ENCODE results near the gene WASL.

WASL gene

DNA sequence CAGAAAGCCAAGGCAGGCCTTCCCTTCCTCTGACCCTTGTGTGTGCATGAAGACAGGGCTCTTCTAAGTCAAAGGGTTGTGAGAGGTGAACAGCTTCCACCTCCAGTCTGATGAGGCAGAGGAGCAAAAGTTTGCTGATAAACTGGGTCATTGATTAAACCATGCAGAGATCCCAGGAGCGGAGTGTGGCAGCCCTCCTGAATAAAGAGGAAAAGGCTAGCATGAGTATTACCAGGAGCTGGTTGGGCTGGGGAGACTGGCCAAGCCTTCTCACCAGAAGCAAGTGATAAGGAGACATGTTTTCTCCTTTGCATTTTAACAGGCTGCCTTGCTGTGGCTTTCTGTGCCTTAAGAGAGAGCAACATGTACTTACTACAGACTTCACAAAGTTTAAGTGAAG, 82.9 kb downstream of the WASL start:
- H3K4me3 ChIP-seq (ENCODE audit: insufficient read depth, low read depth, low read length, poor library complexity, severe bottlenecking), result no peak overlapping the region
- DNase-seq, result no peak

DNA sequence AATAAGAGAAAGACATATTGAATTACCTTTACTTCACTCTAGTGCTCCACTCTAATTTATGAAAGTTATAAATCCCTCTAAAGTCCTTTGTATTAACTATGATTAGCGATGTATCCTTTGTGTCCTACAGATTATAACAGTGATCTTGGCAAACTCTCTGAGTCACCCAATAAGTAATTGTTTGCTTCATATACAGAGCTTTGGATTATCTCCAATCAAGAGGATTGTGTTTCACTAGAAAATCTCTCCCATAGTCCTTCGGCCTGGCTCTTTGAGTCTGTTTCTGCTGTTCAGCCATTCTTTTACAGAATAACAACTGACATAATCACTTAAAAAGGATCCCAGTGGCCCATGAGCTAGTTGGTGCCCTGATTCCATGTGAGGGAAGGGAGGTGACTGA, 83.6 kb downstream of the WASL start:
- H3K9me3 ChIP-seq (ENCODE audit: control insufficient read depth, low read length), result no peaks in the 10 kb centered on the region
- DNase-seq, result no peak

More for the DNA sequence above, 82.9 kb downstream of the WASL start:
- Histone ChIP-seq H3K9me3 (ENCODE audit: control insufficient read depth, low read length) (no peaks in the 10 kb centered on the region), H3K27ac (ENCODE audit: insufficient read depth, low read length, poor library complexity, severe bottlenecking) (no peak overlapping the region), H3K27me3 (replicated peaks; ENCODE audit: control insufficient read depth, insufficient read depth, low read length, poor library complexity, severe bottlenecking) (no peaks in the 10 kb centered on the region), H3K36me3 (ENCODE audit: control insufficient read depth, insufficient read depth, low read length) (no peaks in the 10 kb centered on the region), H3K4me1 (ENCODE audit: control insufficient read depth, insufficient read depth, low read length, poor library complexity, severe bottlenecking) (no peaks in the 10 kb centered on the region)

DNA sequence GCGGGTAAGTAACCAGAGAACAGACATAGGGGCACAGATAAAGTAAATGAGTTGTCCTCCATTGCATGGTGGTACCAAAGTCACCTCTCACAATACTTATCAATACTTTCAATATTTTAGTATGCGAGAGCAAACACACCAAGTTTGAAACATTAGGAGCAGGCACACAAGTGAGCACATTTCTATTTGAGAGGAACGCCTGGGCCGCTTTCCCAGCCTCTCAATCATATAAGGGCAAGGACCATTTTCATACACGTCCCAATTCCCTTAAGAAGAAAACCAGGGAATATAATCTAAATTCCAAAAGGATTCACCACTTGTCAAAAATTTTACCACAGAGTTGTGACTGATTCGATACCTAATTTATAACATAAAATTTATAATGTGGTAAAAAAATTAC, 85.6 kb downstream of the WASL start:
- H3K4me3 ChIP-seq (ENCODE audit: insufficient read depth, low read depth, low read length, poor library complexity, severe bottlenecking), result no peak overlapping the region
- H3K9me3 ChIP-seq (ENCODE audit: control insufficient read depth, low read length), result no peaks in the 10 kb centered on the region
- no peak for DNase-seq
- H3K27ac ChIP-seq (ENCODE audit: insufficient read depth, low read length, poor library complexity, severe bottlenecking), result no peak overlapping the region
- no peaks in the 10 kb centered on the region for H3K36me3 ChIP-seq (ENCODE audit: control insufficient read depth, insufficient read depth, low read length)
- no peaks in the 10 kb centered on the region for H3K4me1 ChIP-seq (ENCODE audit: control insufficient read depth, insufficient read depth, low read length, poor library complexity, severe bottlenecking)
- H3K27me3 ChIP-seq (replicated peaks; ENCODE audit: control insufficient read depth, insufficient read depth, low read length, poor library complexity, severe bottlenecking), result no peaks in the 10 kb centered on the region

More for the DNA sequence above, 83.6 kb downstream of the WASL start:
- no peak overlapping the region for H3K27ac ChIP-seq (ENCODE audit: insufficient read depth, low read length, poor library complexity, severe bottlenecking)
- H3K4me1 ChIP-seq (ENCODE audit: control insufficient read depth, insufficient read depth, low read length, poor library complexity, severe bottlenecking), result no peaks in the 10 kb centered on the region
- no peaks in the 10 kb centered on the region for H3K27me3 ChIP-seq (replicated peaks; ENCODE audit: control insufficient read depth, insufficient read depth, low read length, poor library complexity, severe bottlenecking)
- no peak overlapping the region for H3K4me3 ChIP-seq (ENCODE audit: insufficient read depth, low read depth, low read length, poor library complexity, severe bottlenecking)
- no peaks in the 10 kb centered on the region for H3K36me3 ChIP-seq (ENCODE audit: control insufficient read depth, insufficient read depth, low read length)

DNA sequence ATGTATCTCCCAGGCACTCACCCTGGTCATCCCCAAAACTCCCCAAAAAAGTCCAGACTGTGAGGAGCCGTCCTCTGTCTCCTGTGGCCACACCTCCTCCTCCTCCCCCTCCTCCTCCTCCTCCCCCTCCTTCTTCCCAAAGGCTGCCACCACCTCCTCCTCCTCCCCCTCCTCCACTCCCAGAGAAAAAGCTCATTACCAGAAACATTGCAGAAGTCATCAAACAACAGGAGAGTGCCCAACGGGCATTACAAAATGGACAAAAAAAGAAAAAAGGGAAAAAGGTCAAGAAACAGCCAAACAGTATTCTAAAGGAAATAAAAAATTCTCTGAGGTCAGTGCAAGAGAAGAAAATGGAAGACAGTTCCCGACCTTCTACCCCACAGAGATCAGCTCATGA, 86.0 kb downstream of the WASL start:
- no peak overlapping the region for H3K27ac ChIP-seq (ENCODE audit: insufficient read depth, low read length, poor library complexity, severe bottlenecking)
- no peaks in the 10 kb centered on the region for H3K4me1 ChIP-seq (ENCODE audit: control insufficient read depth, insufficient read depth, low read length, poor library complexity, severe bottlenecking)
- no peak for DNase-seq
- H3K9me3 ChIP-seq (ENCODE audit: control insufficient read depth, low read length), result no peaks in the 10 kb centered on the region
- no peak overlapping the region for H3K4me3 ChIP-seq (ENCODE audit: insufficient read depth, low read depth, low read length, poor library complexity, severe bottlenecking)
- H3K27me3 ChIP-seq (replicated peaks; ENCODE audit: control insufficient read depth, insufficient read depth, low read length, poor library complexity, severe bottlenecking), result no peaks in the 10 kb centered on the region
- no peaks in the 10 kb centered on the region for H3K36me3 ChIP-seq (ENCODE audit: control insufficient read depth, insufficient read depth, low read length)

DNA sequence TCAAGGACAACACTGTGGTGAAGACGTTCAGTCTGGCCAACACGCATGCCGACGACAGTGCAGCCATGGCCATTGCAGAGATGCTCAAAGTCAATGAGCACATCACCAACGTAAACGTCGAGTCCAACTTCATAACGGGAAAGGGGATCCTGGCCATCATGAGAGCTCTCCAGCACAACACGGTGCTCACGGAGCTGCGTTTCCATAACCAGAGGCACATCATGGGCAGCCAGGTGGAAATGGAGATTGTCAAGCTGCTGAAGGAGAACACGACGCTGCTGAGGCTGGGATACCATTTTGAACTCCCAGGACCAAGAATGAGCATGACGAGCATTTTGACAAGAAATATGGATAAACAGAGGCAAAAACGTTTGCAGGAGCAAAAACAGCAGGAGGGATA, 86.5 kb downstream of the WASL start:
- no peak for DNase-seq
- Histone ChIP-seq H3K36me3 (ENCODE audit: control insufficient read depth, insufficient read depth, low read length) (no peaks in the 10 kb centered on the region), H3K4me3 (ENCODE audit: insufficient read depth, low read depth, low read length, poor library complexity, severe bottlenecking) (no peak overlapping the region), H3K4me1 (ENCODE audit: control insufficient read depth, insufficient read depth, low read length, poor library complexity, severe bottlenecking) (no peaks in the 10 kb centered on the region), H3K27me3 (replicated peaks; ENCODE audit: control insufficient read depth, insufficient read depth, low read length, poor library complexity, severe bottlenecking) (no peaks in the 10 kb centered on the region), H3K9me3 (ENCODE audit: control insufficient read depth, low read length) (no peaks in the 10 kb centered on the region), H3K27ac (ENCODE audit: insufficient read depth, low read length, poor library complexity, severe bottlenecking) (no peak overlapping the region)

DNA sequence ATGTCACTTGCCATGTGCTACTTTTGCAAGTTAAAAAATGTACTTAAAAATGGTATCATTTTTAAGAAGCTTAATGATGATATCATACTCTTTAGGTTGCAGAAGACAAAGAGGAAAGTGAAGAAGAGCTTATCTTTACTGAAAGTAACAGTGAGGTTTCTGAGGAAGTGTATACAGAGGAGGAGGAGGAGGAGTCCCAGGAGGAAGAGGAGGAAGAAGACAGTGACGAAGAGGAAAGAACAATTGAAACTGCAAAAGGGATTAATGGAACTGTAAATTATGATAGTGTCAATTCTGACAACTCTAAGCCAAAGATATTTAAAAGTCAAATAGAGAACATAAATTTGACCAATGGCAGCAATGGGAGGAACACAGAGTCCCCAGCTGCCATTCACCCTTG, 87.0 kb downstream of the WASL start:
- Histone ChIP-seq H3K4me1 (ENCODE audit: control insufficient read depth, insufficient read depth, low read length, poor library complexity, severe bottlenecking) (no peaks in the 10 kb centered on the region), H3K27ac (ENCODE audit: insufficient read depth, low read length, poor library complexity, severe bottlenecking) (no peak overlapping the region), H3K27me3 (replicated peaks; ENCODE audit: control insufficient read depth, insufficient read depth, low read length, poor library complexity, severe bottlenecking) (no peaks in the 10 kb centered on the region), H3K4me3 (ENCODE audit: insufficient read depth, low read depth, low read length, poor library complexity, severe bottlenecking) (no peak overlapping the region), H3K36me3 (ENCODE audit: control insufficient read depth, insufficient read depth, low read length) (no peaks in the 10 kb centered on the region), H3K9me3 (ENCODE audit: control insufficient read depth, low read length) (no peaks in the 10 kb centered on the region)
- no peak for DNase-seq

DNA sequence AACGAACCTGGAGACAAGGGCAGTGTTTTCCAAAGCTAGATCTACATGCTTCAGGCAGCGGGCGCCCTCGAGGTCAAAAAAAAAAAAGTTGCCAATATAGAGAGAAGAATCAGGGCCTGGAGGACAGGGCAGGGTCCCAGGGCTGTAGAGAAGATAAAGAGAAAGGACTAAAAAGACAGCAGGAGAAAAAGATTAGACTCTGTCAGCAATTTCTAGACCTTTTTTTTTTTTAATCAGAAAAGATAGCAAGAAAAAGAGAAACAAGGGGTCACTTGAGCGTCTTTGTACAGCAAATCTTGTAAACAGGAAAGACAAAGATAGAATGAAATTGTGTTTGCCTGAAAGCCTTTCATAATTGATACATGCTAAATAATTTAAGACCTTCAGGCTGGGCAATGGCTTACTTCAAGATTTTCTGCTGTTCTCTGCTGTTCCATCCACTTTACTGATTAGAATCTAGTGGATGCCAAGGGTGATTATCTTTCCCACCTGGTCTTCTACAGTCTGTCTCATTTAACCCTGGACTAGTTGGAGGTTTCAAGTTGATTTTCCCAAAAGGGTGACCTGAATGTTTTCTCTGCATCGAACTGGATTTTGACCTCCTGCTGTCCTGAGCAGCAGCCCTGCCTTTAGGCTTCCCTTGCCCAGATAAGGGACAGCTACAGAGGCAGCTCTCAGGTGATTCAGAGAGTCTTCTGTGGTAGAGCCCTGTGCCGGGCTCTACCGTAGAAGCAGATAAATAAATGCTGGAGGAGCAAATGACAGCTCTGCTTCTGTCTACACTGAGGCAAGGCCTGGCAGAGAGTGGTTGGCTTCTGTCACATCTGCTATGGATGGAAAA, 88.1 kb downstream of the WASL start:
- DNase-seq, result no peak
- no peak overlapping the region for H3K27ac ChIP-seq (ENCODE audit: insufficient read depth, low read length, poor library complexity, severe bottlenecking)
- H3K9me3 ChIP-seq (ENCODE audit: control insufficient read depth, low read length), result no peaks in the 10 kb centered on the region
- no peaks in the 10 kb centered on the region for H3K4me1 ChIP-seq (ENCODE audit: control insufficient read depth, insufficient read depth, low read length, poor library complexity, severe bottlenecking)
- no peaks in the 10 kb centered on the region for H3K36me3 ChIP-seq (ENCODE audit: control insufficient read depth, insufficient read depth, low read length)
- no peak overlapping the region for H3K4me3 ChIP-seq (ENCODE audit: insufficient read depth, low read depth, low read length, poor library complexity, severe bottlenecking)
- H3K27me3 ChIP-seq (replicated peaks; ENCODE audit: control insufficient read depth, insufficient read depth, low read length, poor library complexity, severe bottlenecking), result no peaks in the 10 kb centered on the region

DNA sequence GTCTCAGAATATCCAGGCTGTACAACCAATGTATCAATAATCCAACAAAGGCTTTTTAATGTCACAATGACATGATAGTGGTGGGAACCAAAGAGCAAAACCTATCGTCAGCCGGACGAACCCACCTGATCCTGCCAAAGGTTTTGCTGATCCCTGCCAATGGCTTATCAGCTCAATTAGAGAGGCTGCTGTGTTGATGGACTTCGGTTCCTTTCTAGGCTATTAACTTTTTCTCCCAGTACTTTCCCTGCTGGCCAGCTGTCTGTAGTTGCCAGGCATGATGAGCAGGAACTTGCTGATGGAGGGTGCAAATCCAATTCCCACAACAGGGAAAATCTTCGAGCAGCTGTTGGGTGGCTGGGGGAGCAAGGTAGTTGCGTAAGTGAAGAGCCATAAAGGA, 90.8 kb downstream of the WASL start:
- no peaks in the 10 kb centered on the region for H3K9me3 ChIP-seq (ENCODE audit: control insufficient read depth, low read length)
- no peak overlapping the region for H3K4me3 ChIP-seq (ENCODE audit: insufficient read depth, low read depth, low read length, poor library complexity, severe bottlenecking)
- no peaks in the 10 kb centered on the region for H3K27me3 ChIP-seq (replicated peaks; ENCODE audit: control insufficient read depth, insufficient read depth, low read length, poor library complexity, severe bottlenecking)
- H3K27ac ChIP-seq (ENCODE audit: insufficient read depth, low read length, poor library complexity, severe bottlenecking), result no peak overlapping the region
- no peaks in the 10 kb centered on the region for H3K36me3 ChIP-seq (ENCODE audit: control insufficient read depth, insufficient read depth, low read length)
- no peaks in the 10 kb centered on the region for H3K4me1 ChIP-seq (ENCODE audit: control insufficient read depth, insufficient read depth, low read length, poor library complexity, severe bottlenecking)
- DNase-seq, result no peak

DNA sequence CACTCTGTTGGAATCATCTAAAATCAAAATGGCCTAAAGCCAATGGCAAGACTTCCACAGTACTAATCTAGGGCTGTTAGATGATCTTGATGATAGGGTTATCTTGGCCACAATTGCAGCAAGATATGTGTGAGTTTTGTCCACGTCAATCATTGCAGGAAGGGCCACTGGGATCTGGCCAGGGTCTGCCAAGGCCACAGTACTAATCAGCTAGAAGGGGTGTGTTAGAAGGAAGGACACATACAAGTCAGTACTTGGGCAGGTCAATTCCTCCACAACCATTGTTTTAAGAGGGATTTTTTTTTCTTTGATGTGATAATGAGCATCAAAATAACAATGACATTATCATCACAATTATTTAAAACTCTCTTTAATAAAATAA, 91.5 kb downstream of the WASL start:
- Histone ChIP-seq H3K9me3 (ENCODE audit: control insufficient read depth, low read length) (no peaks in the 10 kb centered on the region), H3K27ac (ENCODE audit: insufficient read depth, low read length, poor library complexity, severe bottlenecking) (no peak overlapping the region), H3K36me3 (ENCODE audit: control insufficient read depth, insufficient read depth, low read length) (no peaks in the 10 kb centered on the region), H3K27me3 (replicated peaks; ENCODE audit: control insufficient read depth, insufficient read depth, low read length, poor library complexity, severe bottlenecking) (no peaks in the 10 kb centered on the region), H3K4me3 (ENCODE audit: insufficient read depth, low read depth, low read length, poor library complexity, severe bottlenecking) (no peak overlapping the region), H3K4me1 (ENCODE audit: control insufficient read depth, insufficient read depth, low read length, poor library complexity, severe bottlenecking) (no peaks in the 10 kb centered on the region)
- DNase-seq, result no peak

DNA sequence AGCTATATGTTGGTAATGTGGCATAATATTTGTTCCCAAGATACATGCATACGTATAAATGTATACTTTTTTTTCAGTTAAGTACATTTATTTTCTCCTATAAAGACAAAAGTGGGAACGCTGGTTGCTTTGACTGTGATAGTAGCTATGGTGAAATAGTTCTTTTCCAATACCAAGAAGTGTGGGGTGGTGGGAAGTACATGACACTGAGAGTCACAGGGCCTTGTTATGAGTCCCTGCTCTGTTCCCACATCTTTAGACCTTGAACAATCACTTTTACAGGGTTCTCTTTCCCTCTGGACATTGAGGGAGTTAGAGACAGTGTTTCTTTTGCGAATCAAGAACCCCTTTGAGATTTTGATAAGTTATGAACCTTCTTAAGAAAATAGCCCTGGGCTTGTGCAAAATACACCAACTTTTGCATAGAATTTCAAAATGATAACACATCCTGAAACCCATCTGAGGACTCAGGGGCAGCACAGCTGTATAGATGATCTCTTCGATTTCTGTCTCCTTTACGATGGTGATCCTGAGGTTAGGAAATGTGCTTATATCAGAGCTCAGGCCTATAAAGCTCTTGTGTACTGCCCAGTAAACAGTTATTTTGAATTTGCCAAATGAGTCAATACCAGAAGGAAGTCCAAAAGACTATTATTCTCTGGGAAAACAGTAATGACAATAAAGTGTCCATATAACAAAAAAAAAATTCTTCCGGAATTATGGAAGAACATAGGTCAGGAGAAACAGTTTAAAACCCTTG, 92.1 kb downstream of the WASL start:
- no peaks in the 10 kb centered on the region for H3K4me1 ChIP-seq (ENCODE audit: control insufficient read depth, insufficient read depth, low read length, poor library complexity, severe bottlenecking)
- no peaks in the 10 kb centered on the region for H3K36me3 ChIP-seq (ENCODE audit: control insufficient read depth, insufficient read depth, low read length)
- no peak overlapping the region for H3K4me3 ChIP-seq (ENCODE audit: insufficient read depth, low read depth, low read length, poor library complexity, severe bottlenecking)
- no peaks in the 10 kb centered on the region for H3K9me3 ChIP-seq (ENCODE audit: control insufficient read depth, low read length)
- H3K27ac ChIP-seq (ENCODE audit: insufficient read depth, low read length, poor library complexity, severe bottlenecking), result no peak overlapping the region
- no peak for DNase-seq
- no peaks in the 10 kb centered on the region for H3K27me3 ChIP-seq (replicated peaks; ENCODE audit: control insufficient read depth, insufficient read depth, low read length, poor library complexity, severe bottlenecking)
